Cerebellar nuclear complex (tissue), 1 donor: ENCODE measurements around the gene A1BG.
"Not testable (repeated sequence)": the region's sequence is repeated elsewhere in the genome, so short reads cannot be mapped to it uniquely, and the experiment has no call there.

Experiments used
- DNase-seq, 2 experiments: peaks; one replicate each; lab custom pipeline; 2025; lab: John Stamatoyannopoulos, UW

The A1BG gene

DNA sequence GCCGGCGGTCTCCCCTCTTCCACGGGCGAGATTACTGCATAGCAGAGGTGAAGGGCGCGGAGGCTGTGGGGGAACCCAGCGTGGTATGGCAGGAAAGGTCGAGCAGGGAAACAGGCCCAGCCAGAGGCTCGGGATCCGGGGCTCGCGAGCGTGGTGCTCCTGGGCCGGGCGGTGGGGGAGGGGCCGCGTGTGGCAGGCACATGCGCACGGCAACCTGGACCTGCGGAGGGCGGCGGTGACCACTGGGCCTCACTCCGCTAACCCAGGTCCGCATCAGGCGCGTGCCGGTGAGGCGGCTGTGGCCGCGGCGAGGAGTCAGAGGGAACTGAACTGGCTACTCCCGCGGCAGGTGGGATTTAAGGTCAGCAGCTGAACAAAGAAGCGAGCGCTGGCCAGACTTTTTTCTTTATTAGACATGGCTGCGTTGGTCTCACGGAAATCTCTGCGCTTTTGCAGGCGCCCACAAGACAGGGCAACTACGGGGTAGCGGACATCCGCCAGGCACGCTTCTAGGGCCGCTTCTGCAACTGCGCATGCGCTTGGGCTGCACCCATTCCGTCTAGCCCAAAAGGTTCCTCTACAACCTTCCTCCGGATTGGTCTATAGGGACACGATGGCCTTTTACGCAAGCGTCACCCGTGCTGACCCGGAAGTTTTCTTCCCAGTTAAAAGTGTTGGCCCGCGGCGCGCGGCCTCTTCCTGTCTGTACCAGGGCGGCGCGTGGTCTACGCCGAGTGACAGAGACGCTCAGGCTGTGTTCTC lies 33.5 kb upstream of the A1BG start, which contains the start of gene RPS5:
Gene RPS5, plus strand, starts transcription at position 694 of the 762 bp plus-strand sequence. CDS start 869 bp downstream, outside the sequence.
- DNase-seq = peak; percentile 88 to 93

DNA sequence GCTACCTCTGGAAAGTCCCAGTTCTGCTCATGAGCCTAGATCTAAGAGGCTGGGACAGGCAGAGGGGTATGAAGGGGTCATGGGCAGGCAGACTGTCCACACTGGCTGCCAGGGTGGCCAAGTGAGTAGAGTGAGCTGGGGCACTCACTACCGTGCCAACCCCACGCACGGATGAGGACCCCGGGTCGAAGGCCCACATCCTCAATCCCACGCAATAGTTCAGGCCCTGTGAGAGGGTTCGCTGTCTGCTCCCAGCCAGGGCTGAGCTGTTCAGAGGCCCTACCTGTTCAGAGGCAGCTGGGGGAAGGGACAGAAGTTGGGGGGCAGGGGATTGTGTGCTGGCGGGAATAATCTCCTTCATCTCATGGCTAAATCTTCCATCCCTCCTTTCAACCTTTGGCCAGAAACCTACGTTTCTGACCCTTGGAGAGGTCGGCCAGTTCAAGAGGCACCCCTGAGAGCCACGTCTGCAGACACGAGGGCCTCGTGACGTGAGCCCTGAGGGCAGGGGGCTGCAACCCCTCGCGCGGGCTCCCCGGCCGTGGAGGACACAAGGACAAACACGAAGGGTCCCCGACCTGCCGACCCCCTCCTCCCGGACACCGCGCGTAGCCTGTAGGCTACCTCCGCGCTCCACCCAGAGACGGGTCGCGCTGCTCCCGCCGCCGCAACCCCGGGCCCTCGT lies 32.7 kb upstream of the A1BG start:
- DNase-seq = no peak

DNA sequence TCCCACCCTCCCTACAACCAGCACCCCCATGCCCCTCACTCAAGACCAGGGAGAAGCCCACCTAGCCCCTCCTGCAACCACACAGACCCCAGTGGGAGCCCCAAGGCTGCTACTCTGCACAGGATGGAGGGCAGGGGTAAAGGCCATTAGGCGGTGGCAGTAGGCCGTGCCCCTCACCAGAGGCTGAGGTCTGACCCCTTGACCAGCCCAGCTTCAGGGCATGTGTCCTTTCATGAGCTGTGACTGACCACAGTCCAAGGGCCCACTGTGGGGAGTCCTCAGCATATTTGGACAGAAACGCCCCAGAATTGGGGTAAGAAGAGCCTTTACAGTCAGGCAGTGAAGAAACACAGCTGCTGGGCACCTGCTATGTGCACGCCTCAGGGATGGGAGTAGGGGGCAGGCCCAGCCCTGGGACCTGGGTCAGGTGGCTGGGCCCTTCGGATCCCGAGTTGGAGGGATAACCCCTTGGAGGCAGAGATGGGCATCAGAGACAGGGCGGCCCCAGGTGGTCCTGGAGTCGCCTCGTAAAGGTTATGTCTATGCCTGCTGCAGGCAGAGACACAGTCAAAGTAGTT lies 32.1 kb upstream of the A1BG start:
- no peak for DNase-seq

DNA sequence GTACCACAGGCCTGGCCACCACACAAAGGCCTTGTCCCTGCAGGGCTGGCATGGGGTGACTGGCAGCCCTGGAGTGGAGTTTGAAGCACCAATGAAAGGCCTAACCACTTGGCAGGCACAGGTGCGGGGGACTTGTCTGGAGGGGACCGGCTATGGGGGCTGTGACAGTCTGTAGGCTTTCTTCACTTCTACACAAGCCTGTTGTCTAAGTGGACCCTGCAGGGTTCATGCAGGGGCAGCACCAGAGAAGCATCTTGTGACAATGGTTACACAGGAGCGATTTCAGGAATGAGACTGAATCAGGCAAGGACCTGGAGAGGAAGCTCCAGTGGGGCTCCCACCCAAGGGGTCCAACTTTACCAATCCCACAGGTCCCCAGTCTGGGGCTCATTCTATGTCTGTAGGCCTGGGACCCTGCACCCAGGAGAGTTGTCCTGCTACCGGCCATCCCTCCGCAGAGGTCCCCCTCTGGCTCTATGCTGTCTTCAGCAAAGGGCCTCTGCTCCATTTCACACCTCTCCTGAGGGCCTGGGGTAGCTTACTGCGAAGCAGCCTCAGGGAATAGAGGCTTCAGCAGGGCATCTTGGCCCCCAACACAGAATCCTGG lies 29.8 kb upstream of the A1BG start:
- DNase-seq = no peak

DNA sequence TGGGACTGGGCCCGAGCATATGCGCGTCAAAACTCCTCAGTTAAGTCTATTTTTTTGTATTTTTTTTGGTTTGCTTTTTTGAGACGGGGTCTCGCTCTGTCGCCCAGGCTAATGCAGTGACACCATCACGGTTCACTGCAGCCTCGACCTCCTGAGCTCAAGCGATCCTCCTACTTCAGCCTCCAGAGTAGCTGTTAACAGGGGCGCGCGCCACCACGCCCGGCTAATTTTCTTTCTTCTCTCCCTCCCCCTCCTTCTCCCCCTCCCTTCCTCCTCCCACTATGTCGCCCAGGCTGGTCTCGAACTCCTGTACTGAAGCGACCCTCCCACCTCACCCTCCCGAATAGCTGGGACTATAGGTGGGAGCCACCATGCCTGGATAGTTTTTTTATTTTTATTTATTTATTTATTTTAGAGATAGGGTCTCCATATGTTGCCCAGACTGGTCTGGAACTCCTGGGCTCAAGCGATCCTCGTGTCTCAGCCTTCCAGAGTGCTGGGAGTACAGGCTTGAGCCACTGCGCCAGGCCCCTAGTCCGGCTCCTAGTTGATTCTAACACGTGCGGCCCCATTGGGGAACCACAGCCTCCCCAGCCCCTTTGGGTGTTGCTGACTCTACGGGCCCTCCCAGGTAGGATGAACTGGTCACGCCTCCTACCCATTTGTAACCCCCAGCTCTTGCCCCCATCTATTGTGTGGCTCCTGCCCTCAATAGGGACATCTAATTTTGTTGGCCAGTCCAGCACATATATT lies 28.3 kb upstream of the A1BG start:
- DNase-seq = no peak

DNA sequence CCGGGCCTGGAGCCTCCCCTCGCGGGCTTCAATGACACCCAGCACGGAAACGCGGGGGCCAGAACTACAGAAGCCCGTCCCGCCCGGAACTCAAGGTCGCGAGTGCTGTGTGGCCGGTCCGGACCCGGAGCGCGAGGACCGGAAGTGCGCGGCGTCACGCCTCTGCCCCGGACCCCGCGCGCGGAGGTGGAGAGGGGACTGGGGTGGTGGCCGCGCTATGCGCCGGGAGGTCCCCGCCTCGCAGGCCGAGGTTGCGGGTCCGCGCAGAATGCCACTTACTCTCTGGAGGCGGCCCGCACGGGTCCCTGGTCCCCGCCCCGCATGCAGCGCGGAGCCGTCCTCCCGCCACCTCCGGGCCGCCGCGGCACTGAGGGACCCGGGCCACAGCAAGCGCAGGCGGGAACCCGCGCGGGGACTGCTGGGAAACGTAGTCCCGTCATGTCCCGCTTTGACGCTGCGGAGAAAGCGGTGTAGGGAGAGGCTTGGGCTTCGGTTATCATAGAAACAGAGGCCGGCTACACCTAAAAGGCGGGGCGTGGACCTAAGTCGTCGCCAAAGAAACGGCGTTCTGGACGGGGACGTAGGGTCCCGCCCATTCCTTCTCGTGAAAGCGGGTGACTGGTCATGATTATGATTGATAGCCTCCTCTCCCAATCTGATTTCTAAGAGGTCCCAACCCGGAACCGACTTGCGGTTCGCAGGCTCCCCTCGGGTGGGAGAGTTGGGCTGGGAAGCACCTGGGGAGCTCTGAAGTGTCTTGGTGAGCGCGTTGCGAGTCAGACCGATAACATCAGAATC lies 27.6 kb upstream of the A1BG start, which contains the start of gene ZNF837:
Gene ZNF837, minus strand, starts transcription at position 369 of the 798 bp plus-strand sequence. CDS start 11,698 bp downstream, outside the sequence.
- DNase-seq = peak; percentile 95 to 96

DNA sequence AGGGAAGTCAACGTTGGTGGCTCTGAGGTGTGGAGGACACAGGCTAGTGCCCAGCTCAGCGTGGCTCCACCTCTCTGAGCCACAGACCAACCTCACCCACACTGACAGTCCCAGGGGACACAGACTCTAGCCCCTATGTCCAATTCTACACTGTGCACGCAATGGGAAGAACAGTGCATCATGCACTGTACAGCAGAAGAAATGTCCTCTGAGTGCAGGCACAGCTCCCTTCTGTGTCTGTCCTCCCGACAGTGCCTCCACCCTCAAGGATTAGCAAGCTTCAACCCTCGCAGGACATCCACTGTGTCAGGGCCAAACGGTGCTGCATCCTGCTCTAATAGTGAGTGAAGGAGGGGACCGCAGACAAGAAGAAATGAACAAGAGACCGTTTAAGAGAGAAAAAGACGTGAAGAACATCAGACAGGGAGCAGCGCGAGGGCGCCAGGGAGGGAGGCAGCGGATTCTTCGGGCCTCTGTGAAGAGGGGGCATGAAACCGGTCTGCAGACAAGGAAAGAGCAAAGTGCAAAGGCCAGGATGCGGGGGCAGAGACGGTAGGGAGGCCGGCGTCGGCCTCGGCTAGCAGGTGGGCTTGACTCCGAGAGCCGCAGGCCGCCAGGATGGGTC lies 26.9 kb upstream of the A1BG start:
- DNase-seq = no peak

DNA sequence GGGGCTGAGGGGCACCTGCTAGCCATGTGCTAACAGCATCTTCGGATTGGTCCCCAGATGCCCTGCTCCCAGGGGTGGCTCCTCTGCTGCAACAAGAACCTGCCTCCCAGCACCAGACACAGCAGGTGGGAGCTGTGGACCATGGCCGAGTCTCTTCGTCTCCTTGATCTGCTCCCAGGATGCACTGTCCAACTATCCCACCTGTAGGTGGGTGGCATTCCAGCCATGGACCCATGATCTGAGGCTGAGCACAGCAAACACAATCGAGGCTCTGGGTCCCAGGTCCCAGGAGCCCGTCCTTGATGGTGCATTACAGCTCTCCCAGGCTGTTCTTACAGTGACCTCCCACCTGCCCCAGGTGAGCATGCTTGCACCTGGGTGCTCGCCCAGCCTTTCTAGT lies 26.0 kb upstream of the A1BG start:
- no peak for DNase-seq

DNA sequence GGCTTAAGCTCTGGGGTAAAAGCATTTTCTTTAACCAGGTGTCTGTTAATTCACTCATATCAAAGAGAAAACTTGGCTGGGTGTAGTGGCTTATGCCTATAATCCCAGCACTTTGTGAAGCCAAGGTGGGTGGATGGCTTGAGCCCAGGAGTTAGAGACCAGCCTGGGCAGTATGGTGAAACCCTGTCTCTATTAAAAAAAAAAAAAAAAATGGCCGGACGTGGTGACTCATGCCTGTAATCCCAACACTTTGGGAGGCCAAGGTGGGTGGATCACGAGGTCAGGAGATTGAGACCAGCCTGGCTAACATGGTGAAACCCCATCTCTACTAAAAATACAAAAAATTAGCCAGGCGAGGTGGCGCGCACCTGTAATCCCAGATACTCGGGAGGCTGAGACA lies 23.4 kb upstream of the A1BG start:
- DNase-seq = not testable (repeated sequence)

DNA sequence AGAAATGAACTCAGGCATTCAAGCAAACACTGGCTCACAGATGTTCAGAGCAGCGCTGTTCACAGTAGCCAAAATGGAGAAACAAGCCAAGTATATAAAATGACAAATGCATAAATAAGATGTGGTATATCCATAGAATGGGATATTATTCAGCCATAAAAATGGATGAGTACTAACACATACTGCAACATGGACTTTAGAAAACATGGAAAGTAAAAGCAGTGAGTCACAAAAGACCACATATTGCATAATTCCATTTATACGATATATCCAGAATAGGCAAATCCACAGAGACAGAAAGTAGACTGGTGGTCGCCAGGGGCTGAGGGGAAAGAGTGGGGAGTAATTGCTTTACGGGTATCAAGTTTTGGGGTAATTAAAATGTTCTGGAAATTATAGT lies 20.9 kb upstream of the A1BG start:
- no peak for DNase-seq

DNA sequence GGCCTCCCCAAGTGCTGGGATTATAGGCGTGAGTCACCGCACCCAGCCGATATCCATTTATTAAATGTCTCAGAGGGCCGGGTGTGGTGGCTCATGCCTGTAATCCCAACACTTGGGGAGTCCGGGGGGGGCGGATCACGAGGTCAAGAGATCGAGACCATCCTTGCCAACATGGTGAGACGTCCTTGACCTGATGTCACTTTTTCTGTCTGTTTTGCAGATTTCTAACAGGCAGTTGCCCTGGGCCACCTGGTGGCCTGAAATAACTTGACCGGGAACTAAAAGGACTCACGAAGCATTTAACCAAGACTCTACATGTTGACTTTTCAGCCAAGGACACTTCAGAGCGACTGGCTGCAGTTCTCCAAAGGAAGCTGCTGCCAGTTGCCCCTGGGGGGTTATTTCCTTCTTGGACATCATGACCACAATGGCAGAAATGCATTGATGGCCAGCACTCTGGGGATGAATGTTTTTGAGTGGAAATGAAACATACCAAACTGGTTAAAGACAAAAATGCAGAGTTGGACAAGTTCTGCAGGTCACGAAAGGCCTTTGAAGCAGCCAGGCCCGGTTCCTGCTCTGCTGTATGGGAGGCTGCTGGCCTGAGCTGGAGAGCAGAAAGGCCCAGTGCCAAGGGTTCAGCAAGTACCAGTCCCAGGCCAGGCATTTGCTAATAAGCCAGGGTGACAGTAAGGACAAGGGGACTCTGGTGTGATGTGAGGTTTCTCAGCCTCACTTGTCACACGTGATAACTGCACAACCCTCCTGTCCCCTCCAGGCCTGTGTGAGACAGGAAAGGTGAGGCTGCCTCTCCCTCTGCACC lies 19.2 kb upstream of the A1BG start:
- no peak for DNase-seq

DNA sequence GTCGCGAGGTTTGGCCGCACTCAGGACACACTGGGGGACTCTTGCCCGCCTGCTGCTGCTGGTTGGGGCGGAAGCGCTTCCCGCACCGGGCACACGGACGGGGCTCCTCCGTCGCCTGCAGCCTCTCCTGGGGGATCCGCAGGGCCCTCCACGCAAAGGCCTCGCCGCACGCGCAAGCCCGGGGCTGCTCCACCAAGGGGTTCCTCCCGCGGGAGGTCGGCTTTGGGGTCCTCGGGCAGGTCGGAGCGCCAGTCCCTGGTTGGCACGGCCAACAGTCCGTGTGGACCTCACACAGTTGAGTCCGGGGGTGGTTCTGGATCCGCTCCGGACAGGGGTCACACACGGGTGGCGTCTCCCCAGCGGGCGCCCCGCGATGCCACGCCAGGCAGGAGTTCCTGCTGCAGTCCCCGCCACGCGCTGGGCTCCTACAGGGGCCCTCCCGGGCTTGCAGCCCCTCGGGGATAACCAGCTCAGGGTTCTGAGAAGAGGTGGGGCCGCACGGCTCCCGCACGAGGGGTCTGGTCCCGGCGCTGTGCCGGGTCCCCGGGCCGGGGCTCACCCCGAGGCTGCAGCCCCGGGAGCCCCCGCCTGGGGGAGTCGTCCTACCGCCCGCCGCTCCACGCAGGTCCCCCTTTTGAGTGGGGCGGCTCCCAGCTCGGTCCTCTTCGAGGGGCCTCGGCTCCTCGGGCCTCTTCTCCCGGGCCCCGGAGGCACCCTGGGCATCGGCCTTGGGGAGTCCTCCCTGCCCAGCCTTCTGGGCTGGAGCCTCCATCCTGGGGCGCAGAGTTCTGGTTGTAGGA lies 15.5 kb upstream of the A1BG start:
- DNase-seq = no peak

DNA sequence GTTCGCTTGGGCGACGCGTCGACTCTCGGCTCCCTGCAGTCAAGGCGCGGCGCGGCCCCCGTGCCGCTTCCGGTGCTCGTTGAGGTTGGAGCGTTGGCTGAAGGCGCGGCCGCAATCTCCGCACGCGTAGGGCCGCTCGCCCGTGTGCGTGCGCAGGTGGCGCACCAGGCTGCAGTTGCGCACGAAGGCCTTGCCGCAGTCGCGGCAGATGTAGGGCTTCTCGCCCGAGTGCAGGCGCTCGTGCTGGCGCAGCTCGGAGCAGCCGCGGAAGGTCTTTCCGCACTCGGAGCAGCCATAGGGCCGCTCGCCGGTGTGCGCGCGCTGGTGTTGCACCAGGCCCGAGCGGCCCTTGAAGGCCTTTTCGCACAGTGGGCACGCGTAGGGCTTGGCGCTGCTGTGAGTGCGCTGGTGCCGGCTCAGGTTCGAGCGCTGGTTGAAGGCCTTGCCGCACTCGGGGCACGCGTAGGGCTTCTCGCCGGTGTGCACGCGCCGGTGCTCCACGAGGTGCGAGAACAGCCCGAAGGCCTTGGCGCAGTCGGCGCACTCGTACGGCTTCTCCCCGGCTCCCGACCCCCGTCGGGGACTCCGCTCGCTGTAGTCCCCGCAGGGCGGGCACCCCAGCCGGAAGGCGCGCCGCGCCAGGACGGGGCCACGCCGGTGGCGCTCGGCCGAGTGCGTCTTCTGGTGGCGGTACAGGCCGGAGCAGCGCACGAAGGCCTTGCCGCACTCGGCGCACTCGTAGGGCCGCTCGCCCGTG lies 14.6 kb upstream of the A1BG start:
- DNase-seq = no peak

DNA sequence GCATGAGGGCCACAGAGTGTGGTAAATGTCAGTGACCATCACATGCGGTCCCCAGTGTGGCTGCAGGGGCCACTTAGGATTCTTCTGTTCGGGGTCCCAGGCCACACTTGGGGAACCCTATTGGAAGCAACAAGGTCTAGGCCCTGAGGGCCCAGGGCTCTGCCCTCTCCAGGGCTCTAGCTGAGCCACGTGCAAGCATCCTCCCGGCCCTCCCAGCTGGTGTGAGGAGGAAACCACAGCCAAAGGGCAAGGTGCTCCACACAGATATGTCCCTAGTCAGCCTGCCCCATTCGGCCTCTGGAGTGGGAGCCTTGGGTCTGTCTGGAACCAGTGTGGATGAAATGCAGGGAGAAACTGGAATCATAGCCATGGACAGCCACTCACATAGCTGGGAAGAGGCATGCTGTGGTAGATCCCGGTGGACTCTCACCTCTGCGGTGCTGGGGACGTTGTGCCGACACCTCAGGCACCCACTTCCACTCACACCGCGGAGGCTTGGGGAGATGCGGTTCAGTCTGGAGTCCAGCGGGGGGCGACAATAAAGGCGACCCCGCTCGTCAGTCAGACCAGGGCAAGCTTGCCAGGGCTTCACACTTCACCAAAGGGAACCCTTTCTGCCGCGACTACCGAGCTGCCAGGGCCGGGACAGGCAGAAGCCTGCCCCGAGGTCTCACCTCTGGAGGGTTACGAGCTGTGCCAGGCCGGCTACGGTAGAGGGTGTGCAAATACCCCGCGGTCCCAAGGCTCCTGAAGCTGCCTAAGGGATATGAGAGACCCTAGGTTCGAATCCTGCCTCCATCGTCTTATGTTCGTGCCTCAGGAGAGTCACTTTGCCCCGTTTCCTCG lies 13.5 kb upstream of the A1BG start:
- DNase-seq = no peak

DNA sequence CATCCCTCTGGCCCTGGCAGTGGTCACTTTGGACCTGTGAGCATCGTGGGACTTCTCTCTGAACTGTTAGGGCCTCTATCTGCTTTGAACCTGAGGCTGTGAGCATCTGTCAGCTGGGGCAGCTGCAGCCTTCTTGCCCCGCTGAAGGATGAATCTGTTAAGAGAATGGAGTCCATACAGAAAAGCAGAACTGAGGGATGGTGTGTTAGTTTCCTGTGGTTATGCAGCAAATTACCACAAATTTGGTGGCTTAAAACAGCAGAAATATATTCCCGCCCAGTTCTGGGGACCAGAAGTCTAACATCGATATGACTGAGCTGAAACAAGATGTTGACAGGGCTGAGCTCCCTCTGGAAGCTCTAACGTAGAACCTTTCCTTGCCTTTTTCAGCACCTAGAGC lies 10.9 kb upstream of the A1BG start:
- DNase-seq = no peak

DNA sequence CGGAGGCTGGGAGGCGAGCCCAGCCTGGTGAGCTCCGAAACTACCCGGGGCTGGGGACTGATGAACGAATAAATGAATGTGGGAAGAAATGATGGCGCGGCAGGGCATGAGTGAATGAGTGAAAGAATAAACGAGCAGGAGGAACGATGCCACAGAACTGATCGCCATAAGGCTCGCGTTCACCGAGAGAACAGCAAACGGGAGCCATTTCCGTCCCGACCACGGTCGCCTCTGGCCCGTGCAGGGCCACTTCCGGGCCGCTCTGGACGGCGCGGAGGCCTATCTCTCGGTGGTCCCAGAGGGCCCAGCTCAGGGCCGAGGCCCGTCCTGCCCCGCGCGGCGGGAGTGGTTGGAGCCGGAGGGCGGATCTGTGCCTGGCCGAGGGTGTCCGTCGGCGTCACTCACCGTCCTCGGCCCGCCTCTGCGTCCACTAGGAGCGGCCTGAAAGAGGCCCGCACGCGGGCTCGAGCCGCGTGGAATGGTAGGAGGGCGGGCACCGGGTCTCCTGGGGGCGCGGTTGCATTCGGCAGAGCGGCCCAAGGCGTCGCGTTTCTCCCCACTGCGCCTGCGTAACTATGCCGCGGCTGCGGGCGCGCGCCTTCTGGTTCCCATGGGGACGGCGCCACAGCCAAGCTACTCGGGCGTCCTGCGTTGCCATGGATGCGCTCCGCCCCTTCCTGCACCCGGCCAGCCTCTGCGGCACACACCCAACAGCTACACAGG lies 9.1 kb upstream of the A1BG start, which contains the start of gene ZNF497:
Gene ZNF497, minus strand, starts transcription at position 480 of the 723 bp plus-strand sequence. CDS start 5,116 bp downstream, outside the sequence.
- DNase-seq = peak in 1 of 2 experiments; percentile 82
